CD4-positive, alpha-beta T cell (primary cell): ENCODE results near the gene LBHD2. TPM values are rescaled to one million over a fixed set of nuclear protein-coding genes. Genes with fewer than 3 reads are reported as not detected.

ENCODE experiments used
- ATAC-seq: fragments of 200-7000 bp; cut with Tn5 transposase; one replicate; pipeline ENCODE4 v1.10.0; 2022; ENCODE audit warnings: mild to moderate bottlenecking; ENCODE audit not compliant: poor library complexity
- CTCF ChIA-PET: fragments of 350-600 bp; sonication (Branson Sonifier 250); formaldehyde crosslinking; loops from one replicate; lab custom pipeline; 2021; ENCODE audit warnings: antibody characterized with exemption, inconsistent platforms; lab: Charles Lee
- POLR2A ChIA-PET: fragments of 350-600 bp; sonication (Branson Sonifier 250); formaldehyde crosslinking; loops from one replicate; lab custom pipeline; 2021; ENCODE audit warnings: antibody characterized with exemption, inconsistent platforms; lab: Charles Lee
- DNase-seq, 14 experiments: peaks; one replicate each; pipeline ENCODE4 v3.0.0-alpha.2; 2013 to 2020; ENCODE audit warnings: mixed read lengths in 2 of 14
- H3K27ac ChIP-seq, 2 donors: one replicate each; pipeline versions ENCODE4 v1.5.1 to v1.7.0; 2013; ENCODE audit warnings: low read length in 2 of 2, low read depth in 1 of 2, mild to moderate bottlenecking in 1 of 2
- H3K27me3 ChIP-seq, 2 experiments: 1 replicate in 1 of 2; 2 replicates in 1 of 2; pipeline versions ENCODE4 v1.6.1 to v1.7.0; 2013; ENCODE audit warnings: low read length in 2 of 2, control low read depth in 1 of 2, mild to moderate bottlenecking in 1 of 2, moderate library complexity in 1 of 2; ENCODE audit not compliant: insufficient read depth in 2 of 2, control insufficient read depth in 1 of 2
- H3K36me3 ChIP-seq: one replicate; pipeline ENCODE4 v1.6.1; 2013; ENCODE audit warnings: low read length, control low read depth; ENCODE audit not compliant: insufficient read depth
- H3K4me1 ChIP-seq: one replicate; pipeline ENCODE4 v1.6.1; 2013; ENCODE audit warnings: low read length, control low read depth; ENCODE audit not compliant: insufficient read depth
- H3K4me3 ChIP-seq: one replicate; pipeline ENCODE4 v1.5.1; 2013; ENCODE audit warnings: mild to moderate bottlenecking, low read length, moderate library complexity
- H3K9me3 ChIP-seq, 2 experiments: 1 replicate in 1 of 2; 2 replicates in 1 of 2; pipeline versions ENCODE4 v1.6.1 to v1.7.0; 2013; ENCODE audit warnings: low read length in 2 of 2, mild to moderate bottlenecking in 2 of 2, control low read depth in 1 of 2, moderate library complexity in 1 of 2; ENCODE audit not compliant: control insufficient read depth in 1 of 2, insufficient read depth in 1 of 2
- H3K27ac Mint-ChIP-seq: one replicate; pipeline ENCODE4 v1.8.0; 2020; ENCODE audit warnings: mixed read lengths
- H3K27me3 Mint-ChIP-seq: one replicate; pipeline ENCODE4 v1.8.0; 2021; ENCODE audit warnings: mixed read lengths
- H3K36me3 Mint-ChIP-seq: one replicate; pipeline ENCODE4 v1.8.0; 2021; ENCODE audit warnings: low read depth, mixed read lengths
- H3K4me1 Mint-ChIP-seq: one replicate; pipeline ENCODE4 v1.8.0; 2021; ENCODE audit warnings: low read depth, mixed read lengths
- H3K4me3 Mint-ChIP-seq: one replicate; pipeline ENCODE4 v1.8.0; 2020; ENCODE audit warnings: mild to moderate bottlenecking, mixed read lengths
- H3K9me3 Mint-ChIP-seq: one replicate; pipeline ENCODE4 v1.8.0; 2020; ENCODE audit warnings: mixed read lengths
- intact Hi-C, 2 experiments: fragments of 100-400 bp; cut with DNase I in 1 of 2; cut with micrococcal nuclease in 1 of 2; formaldehyde crosslinking; loops; one replicate each; pipeline versions ENCODE4 v1.15.1 to v1.9.0; 2023 to 2025; cut with DNase I, micrococcal nuclease
- total RNA-seq, 174 experiments: library from RNA in 2 of 174; stranded (reverse) in 2 of 174; gene quantifications; one replicate each; pipeline ENCODE4 v1.2.3 and lab custom pipeline; 2021 to 2026
- TF ChIP-seq, protein P1 (sequence below): fragments of 200-600 bp; IDR thresholded peaks from one replicate; pipeline ENCODE4 v1.8.0; 2022; ENCODE audit warnings: antibody characterized with exemption, mild to moderate bottlenecking

Gene LBHD2
- total RNA-seq, 2 experiments from 2014 or later: not detected

DNA sequence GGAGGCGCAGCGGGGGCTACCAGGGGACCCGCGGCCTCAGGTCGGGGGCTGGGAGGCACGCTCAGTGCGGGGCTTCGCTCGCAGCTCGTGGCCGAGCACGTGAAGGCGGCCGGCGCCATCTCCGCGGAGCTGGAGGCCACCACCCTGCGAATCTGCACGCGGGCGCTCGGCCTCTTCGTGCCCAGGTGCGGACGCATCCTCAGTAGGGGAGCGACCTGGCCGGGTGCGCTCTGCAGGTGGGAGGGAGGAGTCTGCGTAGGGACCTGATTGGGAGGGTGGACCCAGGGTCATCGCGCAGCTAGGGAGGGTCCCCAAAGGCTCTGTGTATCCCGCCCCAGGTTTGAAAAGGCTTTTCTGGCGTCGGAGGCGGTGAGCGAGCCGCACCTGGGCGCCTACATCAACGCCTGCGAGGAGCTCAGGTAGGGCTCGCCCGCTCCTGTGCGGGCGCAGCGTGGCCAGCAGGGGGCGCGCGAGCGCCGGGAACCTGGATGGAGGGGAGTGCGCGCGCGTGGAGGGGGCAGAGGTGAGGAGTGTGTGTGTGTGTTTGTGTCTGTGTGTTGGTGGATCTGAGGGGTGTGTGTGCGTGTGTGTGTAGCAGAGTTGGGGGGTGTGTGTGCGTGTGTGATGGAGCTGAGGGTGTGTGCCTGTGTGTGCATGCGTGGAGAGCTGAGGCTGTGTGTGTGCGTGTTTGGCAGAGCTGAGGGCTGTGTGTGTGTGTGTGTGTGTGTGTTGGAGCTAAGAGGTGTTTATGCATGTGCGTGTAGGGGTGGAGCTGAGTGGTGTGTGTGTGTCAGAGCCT is 20.8 kb downstream of the LBHD2 start:
- no peak overlapping the region for H3K27ac Mint-ChIP-seq
- CTCF ChIA-PET: interaction anchor here (0.6 to 2.2 kb wide), 17 partner anchors 9 to 791 kb away, joined by 3 to 15 read pairs (median 5); partner anchors contain the start of gene EXOC3L4

DNA sequence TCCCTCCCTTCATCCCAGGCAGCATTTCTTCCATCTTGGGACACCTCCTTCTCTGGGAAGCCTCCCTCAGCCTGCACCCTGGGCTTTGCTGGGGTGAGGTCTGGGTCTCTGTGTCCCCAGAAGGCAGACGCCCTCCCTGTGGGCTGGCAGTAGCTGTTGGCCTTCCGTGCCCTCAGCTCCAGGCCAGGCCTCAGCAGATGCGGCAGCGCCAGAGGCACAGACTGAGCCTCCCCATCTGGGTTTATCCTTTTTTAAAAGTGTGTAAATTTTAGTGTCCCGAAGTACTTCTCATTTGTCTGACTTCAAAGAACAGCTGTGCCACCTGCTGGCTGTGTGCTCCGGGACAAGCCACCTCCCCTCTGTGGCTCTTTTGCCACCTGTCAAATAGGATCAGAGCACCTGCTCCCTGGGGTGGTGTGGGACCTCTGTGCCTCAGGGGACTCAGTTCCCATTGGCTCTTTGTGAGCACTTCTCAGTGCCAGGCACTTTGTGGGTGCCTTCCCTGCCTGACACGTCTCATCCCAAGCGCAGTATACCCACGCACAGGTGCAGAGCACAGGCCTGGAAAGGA is 21.7 kb downstream of the LBHD2 start:
- Mint-ChIP-seq H3K4me3 (no peak overlapping the region), H3K4me1 (peaks cover 10% of the 10 kb centered on the region), H3K27ac (no peak overlapping the region), H3K9me3 (no peaks in the 10 kb centered on the region), H3K27me3 (peaks cover 35% of the 10 kb centered on the region), H3K36me3 (no peaks in the 10 kb centered on the region)
- DNase-seq (peak in 5 of 14 experiments; percentile 13 to 54 (median 24)), ATAC-seq (peak; percentile 24)
- Histone ChIP-seq H3K4me3 (no peak overlapping the region), H3K4me1 (peaks cover 20% of the 10 kb centered on the region), H3K27me3 (peaks cover 28 to 33% of the 10 kb centered on the region in 2 experiments), H3K9me3 (peaks cover 0 to 15% of the 10 kb centered on the region in 2 experiments), H3K27ac (no peak overlapping the region), H3K36me3 (no peaks in the 10 kb centered on the region)
- intact Hi-C loops: loop anchor here (1.0 to 10.0 kb wide), 5 partner anchors 79 to 442 kb away; no protein-coding TSS in a partner anchor
- ChIA-PET POLR2A (no interaction called here), CTCF (interaction anchor here (1.2 to 2.2 kb wide), 8 partner anchors 11 to 411 kb away, joined by 3 to 15 read pairs (median 6); partner anchors contain the start of gene EXOC3L4)
- TF ChIP-seq, protein P1, sequence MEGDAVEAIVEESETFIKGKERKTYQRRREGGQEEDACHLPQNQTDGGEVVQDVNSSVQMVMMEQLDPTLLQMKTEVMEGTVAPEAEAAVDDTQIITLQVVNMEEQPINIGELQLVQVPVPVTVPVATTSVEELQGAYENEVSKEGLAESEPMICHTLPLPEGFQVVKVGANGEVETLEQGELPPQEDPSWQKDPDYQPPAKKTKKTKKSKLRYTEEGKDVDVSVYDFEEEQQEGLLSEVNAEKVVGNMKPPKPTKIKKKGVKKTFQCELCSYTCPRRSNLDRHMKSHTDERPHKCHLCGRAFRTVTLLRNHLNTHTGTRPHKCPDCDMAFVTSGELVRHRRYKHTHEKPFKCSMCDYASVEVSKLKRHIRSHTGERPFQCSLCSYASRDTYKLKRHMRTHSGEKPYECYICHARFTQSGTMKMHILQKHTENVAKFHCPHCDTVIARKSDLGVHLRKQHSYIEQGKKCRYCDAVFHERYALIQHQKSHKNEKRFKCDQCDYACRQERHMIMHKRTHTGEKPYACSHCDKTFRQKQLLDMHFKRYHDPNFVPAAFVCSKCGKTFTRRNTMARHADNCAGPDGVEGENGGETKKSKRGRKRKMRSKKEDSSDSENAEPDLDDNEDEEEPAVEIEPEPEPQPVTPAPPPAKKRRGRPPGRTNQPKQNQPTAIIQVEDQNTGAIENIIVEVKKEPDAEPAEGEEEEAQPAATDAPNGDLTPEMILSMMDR: no peak

More for the DNA sequence above, 20.8 kb downstream of the LBHD2 start:
- Histone ChIP-seq H3K27ac (no peak overlapping the region), H3K4me3 (no peak overlapping the region), H3K4me1 (peaks cover 20% of the 10 kb centered on the region), H3K27me3 (peaks cover 30 to 33% of the 10 kb centered on the region in 2 experiments), H3K36me3 (no peaks in the 10 kb centered on the region), H3K9me3 (peaks cover 0 to 15% of the 10 kb centered on the region in 2 experiments)
- DNase-seq (peak; percentile 57 to 84 (median 70)), ATAC-seq (peak; percentile 93)
- Mint-ChIP-seq H3K4me1 (peaks cover 10% of the 10 kb centered on the region), H3K27me3 (peaks cover 38% of the 10 kb centered on the region), H3K36me3 (no peaks in the 10 kb centered on the region), H3K4me3 (peak overlapping the region; percentile 30), H3K9me3 (no peaks in the 10 kb centered on the region)
- intact Hi-C loops: loop anchor here (1.0 to 10.0 kb wide), 5 partner anchors 80 to 442 kb away; no protein-coding TSS in a partner anchor
- TF ChIP-seq, protein P1: peak; percentile 87
- POLR2A ChIA-PET: interaction anchor here (0.6 to 1.0 kb wide), 3 partner anchors 17 to 410 kb away, joined by 3 to 4 read pairs (median 3); no protein-coding TSS in a partner anchor

DNA sequence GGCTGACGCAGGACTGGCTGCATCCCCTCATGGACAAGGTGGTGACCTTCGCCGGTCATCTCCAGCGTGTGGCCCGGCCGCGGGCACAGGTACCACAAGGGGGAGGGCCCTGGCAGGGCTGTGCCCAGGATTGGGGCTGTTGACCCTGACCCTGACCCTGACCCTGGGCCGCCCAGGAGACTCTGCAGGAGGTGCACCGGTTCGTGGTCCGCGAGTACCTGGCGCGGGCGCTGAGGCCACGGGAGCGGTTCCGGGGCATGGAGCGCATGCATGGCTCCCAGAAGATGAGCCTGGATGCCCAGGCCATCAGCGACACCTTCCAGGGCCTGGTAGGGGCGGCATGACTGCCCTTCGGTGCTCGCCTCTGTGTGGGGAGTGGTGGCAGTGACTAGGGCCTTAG is 23.4 kb downstream of the LBHD2 start:
- Histone ChIP-seq H3K27ac (no peak overlapping the region), H3K9me3 (peaks cover 0 to 15% of the 10 kb centered on the region in 2 experiments), H3K36me3 (no peaks in the 10 kb centered on the region), H3K4me1 (peaks cover 20% of the 10 kb centered on the region), H3K27me3 (peaks cover 23 to 24% of the 10 kb centered on the region in 2 experiments), H3K4me3 (no peak overlapping the region)
- no peaks in the 10 kb centered on the region for H3K36me3 Mint-ChIP-seq
- ATAC-seq (no peak), DNase-seq (no peak)
- H3K27me3 Mint-ChIP-seq: peaks cover 31% of the 10 kb centered on the region
- TF ChIP-seq, protein P1: no peak
- ChIA-PET CTCF (interaction anchor here (0.6 kb wide), 1 partner anchor 793 kb away, joined by 5 read pairs; no protein-coding TSS in a partner anchor), POLR2A (no interaction called here)
- intact Hi-C loops: loop anchor here (5.0 to 10.0 kb wide), 2 partner anchors 77 to 440 kb away; no protein-coding TSS in a partner anchor
- H3K4me1 Mint-ChIP-seq: peaks cover 6% of the 10 kb centered on the region
- no peak overlapping the region for H3K27ac Mint-ChIP-seq
- H3K4me3 Mint-ChIP-seq: no peak overlapping the region
- H3K9me3 Mint-ChIP-seq: no peaks in the 10 kb centered on the region
